GM12864 (cell line): ENCODE measurements around the gene CCN5.
"Not testable (repeated sequence)": the region's sequence is repeated elsewhere in the genome, so short reads cannot be mapped to it uniquely, and the experiment has no call there.

Experiments
- DNase-seq: peaks from one replicate; pipeline ENCODE4 v3.0.0-alpha.2; 2011; ENCODE audit warnings: low read depth
- H3K4me3 ChIP-seq: 2 replicates; pipeline ENCODE4 v1.5.1; 2011; ENCODE audit warnings: mild to moderate bottlenecking, low read depth, low read length, control low read depth
- CTCF ChIP-seq: IDR thresholded peaks from 2 replicates; pipeline ENCODE4 v1.5.1; 2011; ENCODE audit warnings: low read depth, mild to moderate bottlenecking, moderate library complexity, low read length, control low read depth, inconsistent platforms; ENCODE audit errors: missing control alignments

Gene CCN5

GRCh38 chr20:44696315-44696714 is 18.9 kb upstream of the CCN5 start:
- TF ChIP-seq CTCF, result peak; percentile 32
- no peak for DNase-seq
- H3K4me3 ChIP-seq, result no peak overlapping the region

- not testable (repeated sequence) for H3K4me3 ChIP-seq, DNase-seq
Observed at GRCh38 chr20:44697041-44697440, 18.1 kb upstream of the CCN5 start.

GRCh38 chr20:44698351-44698750 is 16.8 kb upstream of the CCN5 start:
- no peak overlapping the region for H3K4me3 ChIP-seq

GRCh38 chr20:44700306-44700705 is 14.9 kb upstream of the CCN5 start:
- no peak overlapping the region for H3K4me3 ChIP-seq
- DNase-seq, result no peak
- no peak for TF ChIP-seq CTCF

More at GRCh38 chr20:44698351-44698750, 16.8 kb upstream of the CCN5 start:
- DNase-seq, result no peak
- TF ChIP-seq CTCF, result no peak

- H3K4me3 ChIP-seq, result no peak overlapping the region
- TF ChIP-seq CTCF, result no peak
- DNase-seq, result no peak
Observed at GRCh38 chr20:44701118-44701857, 13.9 kb upstream of the CCN5 start.

GRCh38 chr20:44701858-44702256 is 13.3 kb upstream of the CCN5 start:
- TF ChIP-seq CTCF, result no peak
- no peak overlapping the region for H3K4me3 ChIP-seq
- DNase-seq, result no peak

- no peak for TF ChIP-seq CTCF
- no peak overlapping the region for H3K4me3 ChIP-seq
- DNase-seq, result no peak
Observed at GRCh38 chr20:44702776-44703175, 12.4 kb upstream of the CCN5 start.
